B cell (primary cell): ENCODE data around the gene ITGA7. TPM values are rescaled to one million over a fixed set of nuclear protein-coding genes. Genes with fewer than 3 reads are reported as not detected.

ENCODE experiments used
- ATAC-seq: fragments of 200-7000 bp; cut with Tn5 transposase; one replicate; pipeline ENCODE4 v1.10.0; 2021; ENCODE audit warnings: low read depth, mild to moderate bottlenecking, moderate number of reproducible peaks, moderate library complexity
- CTCF ChIA-PET: fragments of 350-600 bp; sonication (Branson Sonifier 250); formaldehyde crosslinking; loops from one replicate; lab custom pipeline; 2021; ENCODE audit warnings: antibody characterized with exemption, inconsistent platforms; lab: Charles Lee
- POLR2A ChIA-PET: fragments of 350-600 bp; sonication (Branson Sonifier 250); formaldehyde crosslinking; loops from one replicate; lab custom pipeline; 2021; ENCODE audit warnings: antibody characterized with exemption; lab: Charles Lee
- DNase-seq: peaks from one replicate; pipeline ENCODE4 v3.0.0; 2013
- H2AFZ ChIP-seq: 2 replicates; pipeline ENCODE4 v1.6.1; 2012; ENCODE audit warnings: mild to moderate bottlenecking, low read depth, low read length; ENCODE audit not compliant: insufficient read depth, poor library complexity, severe bottlenecking
- H3K27ac ChIP-seq, 2 donors: 1 replicate in 1 of 2; 2 replicates in 1 of 2; pipeline ENCODE4 v1.5.1; 2012 to 2013; ENCODE audit warnings: low read length in 2 of 2, mild to moderate bottlenecking in 2 of 2, moderate library complexity in 1 of 2
- H3K27me3 ChIP-seq, 4 experiments: fragments of 200-600 bp in 1 of 4; sonication (generic) in 1 of 4; replicated peaks in 1 of 4; 1 replicate in 2 of 4; 2 replicates in 2 of 4; pipeline versions ENCODE4 v1.6.1 to v1.7.0; 2013 to 2016; ENCODE audit warnings: low read length in 3 of 4, mild to moderate bottlenecking in 2 of 4, mixed read lengths in 1 of 4, moderate library complexity in 1 of 4; ENCODE audit not compliant: insufficient read depth in 4 of 4, control insufficient read depth in 3 of 4; ENCODE audit errors: control extremely low read depth in 1 of 4
- H3K36me3 ChIP-seq, 2 experiments: replicated peaks in 1 of 2; 1 replicate in 1 of 2; 2 replicates in 1 of 2; pipeline versions ENCODE4 v1.6.1 to v1.7.1; 2013; ENCODE audit warnings: low read length in 1 of 2; ENCODE audit not compliant: insufficient read depth in 2 of 2, control insufficient read depth in 1 of 2; ENCODE audit errors: control extremely low read depth in 1 of 2, extremely low read depth in 1 of 2
- H3K4me1 ChIP-seq, 2 donors: fragments of 200-600 bp in 1 of 2; sonication (generic) in 1 of 2; 1 replicate in 1 of 2; 2 replicates in 1 of 2; pipeline versions ENCODE4 v1.5.1 to v1.6.1; 2013 to 2017; ENCODE audit warnings: low read length in 2 of 2; ENCODE audit not compliant: control insufficient read depth in 2 of 2, insufficient read depth in 2 of 2
- H3K4me2 ChIP-seq: replicated peaks from 2 replicates; pipeline ENCODE3; 2012; ENCODE audit warnings: mild to moderate bottlenecking, low read depth, low read length; ENCODE audit not compliant: poor library complexity, severe bottlenecking
- H3K4me3 ChIP-seq, 5 experiments: fragments of 200-600 bp in 1 of 5; sonication (generic) in 1 of 5; 1 replicate in 3 of 5; 2 replicates in 2 of 5; pipeline versions ENCODE4 v1.5.1 to v1.7.0; 2011 to 2016; ENCODE audit warnings: low read length in 4 of 5, mild to moderate bottlenecking in 4 of 5, low read depth in 2 of 5, control low read depth in 1 of 5, moderate library complexity in 1 of 5; ENCODE audit not compliant: insufficient read depth in 1 of 5; ENCODE audit errors: control extremely low read depth in 1 of 5, extremely low read depth in 1 of 5
- H3K79me2 ChIP-seq: fragments of 200-600 bp; sonication (generic); one replicate; pipeline ENCODE4 v1.6.0; 2016; ENCODE audit warnings: low read length; ENCODE audit not compliant: control insufficient read depth, insufficient read depth
- H3K9ac ChIP-seq: fragments of 200-600 bp; sonication (generic); 2 replicates; pipeline ENCODE4 v1.6.1; 2017; ENCODE audit warnings: mild to moderate bottlenecking, low read length, moderate library complexity
- H3K9me3 ChIP-seq, 3 donors: one replicate each; pipeline versions ENCODE4 v1.6.1 to v1.7.1; 2013; ENCODE audit warnings: low read length in 2 of 3; ENCODE audit not compliant: control insufficient read depth in 2 of 3, insufficient read depth in 1 of 3; ENCODE audit errors: control extremely low read depth in 1 of 3
- H4K20me1 ChIP-seq: 2 replicates; pipeline ENCODE4 v1.6.0; 2012; ENCODE audit warnings: mild to moderate bottlenecking, low read length; ENCODE audit not compliant: insufficient read depth, control insufficient read depth, poor library complexity, severe bottlenecking
- H3K27ac Mint-ChIP-seq: one replicate; pipeline ENCODE4 v1.8.0; 2021; ENCODE audit warnings: mixed read lengths
- H3K27me3 Mint-ChIP-seq: one replicate; pipeline ENCODE4 v1.8.0; 2021; ENCODE audit warnings: mixed read lengths
- H3K4me1 Mint-ChIP-seq: one replicate; pipeline ENCODE4 v1.8.0; 2021; ENCODE audit warnings: mixed read lengths
- H3K4me3 Mint-ChIP-seq: one replicate; pipeline ENCODE4 v1.8.0; 2021; ENCODE audit warnings: mixed read lengths
- H3K9me3 Mint-ChIP-seq: one replicate; pipeline ENCODE4 v1.8.0; 2022; ENCODE audit warnings: mixed read lengths; ENCODE audit not compliant: insufficient read depth
- CTCF ChIP-seq: fragments of 200-600 bp; IDR thresholded peaks from one replicate; pipeline ENCODE4 v1.8.0; 2022; ENCODE audit warnings: antibody characterized with exemption, mild to moderate bottlenecking
- EZH2 ChIP-seq: IDR thresholded peaks from 2 replicates; pipeline ENCODE4 v1.6.1; 2012; ENCODE audit warnings: borderline replicate concordance, low read depth, mild to moderate bottlenecking, moderate library complexity, low read length; ENCODE audit not compliant: insufficient read depth, poor library complexity, severe bottlenecking
- WGBS: methylation state at CpG from one replicate; pipeline ENCODE4 v1.1.5; 2013; ENCODE audit warnings: missing lambda C conversion rate; ENCODE audit not compliant: insufficient coverage; 5-methylcytosine and 5-hydroxymethylcytosine counted together
- intact Hi-C: fragments of 100-400 bp; cut with micrococcal nuclease; formaldehyde crosslinking; loops from one replicate; pipeline ENCODE4 v1.10.0; 2022
- polyA plus RNA-seq: library from polyadenylated mRNA; depleted of rRNA; stranded (reverse); fragments of >200 nt; gene quantifications from 2 replicates; pipeline ENCODE4 v1.2.3, GENCODE V29; 2012
- total RNA-seq, 2 donors: library from RNA; stranded (reverse); fragments of 120-200 nt in 1 of 2; gene quantifications; 1 replicate in 1 of 2; 2 replicates in 1 of 2; pipeline versions ENCODE4 v1.2.3 to v1.2.4, GENCODE V29; 2013 to 2022

ITGA7 gene
- total and polyA plus RNA-seq, 2 donors (not counting 1 experiment from before 2014, with no cell fraction given) = 2.4 to 3.3 TPM

DNA sequence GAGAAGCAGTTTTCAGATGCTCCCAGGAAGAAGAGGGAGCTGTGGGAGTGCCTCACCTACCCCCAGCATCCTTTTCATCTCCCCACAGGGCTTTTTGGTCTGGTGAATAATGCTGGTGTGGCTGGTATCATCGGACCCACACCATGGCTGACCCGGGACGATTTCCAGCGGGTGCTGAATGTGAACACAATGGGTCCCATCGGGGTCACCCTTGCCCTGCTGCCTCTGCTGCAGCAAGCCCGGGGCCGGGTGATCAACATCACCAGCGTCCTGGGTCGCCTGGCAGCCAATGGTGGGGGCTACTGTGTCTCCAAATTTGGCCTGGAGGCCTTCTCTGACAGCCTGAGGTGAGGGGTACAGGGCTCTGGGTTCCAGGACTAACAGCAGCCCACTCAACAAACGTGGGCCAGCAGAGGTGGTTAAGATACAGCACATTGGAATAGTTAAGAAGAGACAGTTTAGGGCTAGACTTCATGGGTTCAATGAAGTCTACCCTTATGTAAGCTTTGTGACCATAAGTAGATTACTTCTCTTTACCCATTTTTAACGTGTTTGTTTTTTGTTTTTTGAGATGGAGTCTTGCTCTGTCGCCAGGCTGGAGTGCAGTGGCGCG, 14.0 kb upstream of the ITGA7 start:
- WGBS = 94% methylated on average over 9 of the region's 14 CpGs
- Mint-ChIP-seq H3K27me3 (no peaks in the 10 kb centered on the region), H3K4me3 (no peak overlapping the region), H3K27ac (no peak overlapping the region), H3K4me1 (peaks cover 43% of the 10 kb centered on the region), H3K9me3 (no peaks in the 10 kb centered on the region)
- H4K20me1 ChIP-seq = peaks cover 20% of the 10 kb centered on the region
- no peak overlapping the region for H3K4me2 ChIP-seq
- H3K9ac ChIP-seq = no peak overlapping the region
- H3K4me3 ChIP-seq = no peak overlapping the region
- no peak overlapping the region for H3K27ac ChIP-seq
- no peak for ATAC-seq
- H3K4me1 ChIP-seq = peaks cover 13 to 32% of the 10 kb centered on the region in 2 donors
- ChIA-PET POLR2A (interaction anchor here (0.8 kb wide), 1 partner anchor 162 kb away, joined by 7 read pairs; no protein-coding TSS in a partner anchor), CTCF (interaction anchor here (0.6 to 11.0 kb wide), 7 partner anchors 14 to 330 kb away, joined by 3 to 147 read pairs (median 4); no protein-coding TSS in a partner anchor)
- intact Hi-C loops = no loop called here
- no peak for TF ChIP-seq CTCF
- no peak for TF ChIP-seq EZH2
- no peak for DNase-seq
- no peaks in the 10 kb centered on the region for H3K9me3 ChIP-seq
- H3K36me3 ChIP-seq = peaks cover 0 to 35% of the 10 kb centered on the region in 2 experiments
- no peak overlapping the region for H2AFZ ChIP-seq
- H3K79me2 ChIP-seq = peaks cover 21% of the 10 kb centered on the region
- no peaks in the 10 kb centered on the region for H3K27me3 ChIP-seq

DNA sequence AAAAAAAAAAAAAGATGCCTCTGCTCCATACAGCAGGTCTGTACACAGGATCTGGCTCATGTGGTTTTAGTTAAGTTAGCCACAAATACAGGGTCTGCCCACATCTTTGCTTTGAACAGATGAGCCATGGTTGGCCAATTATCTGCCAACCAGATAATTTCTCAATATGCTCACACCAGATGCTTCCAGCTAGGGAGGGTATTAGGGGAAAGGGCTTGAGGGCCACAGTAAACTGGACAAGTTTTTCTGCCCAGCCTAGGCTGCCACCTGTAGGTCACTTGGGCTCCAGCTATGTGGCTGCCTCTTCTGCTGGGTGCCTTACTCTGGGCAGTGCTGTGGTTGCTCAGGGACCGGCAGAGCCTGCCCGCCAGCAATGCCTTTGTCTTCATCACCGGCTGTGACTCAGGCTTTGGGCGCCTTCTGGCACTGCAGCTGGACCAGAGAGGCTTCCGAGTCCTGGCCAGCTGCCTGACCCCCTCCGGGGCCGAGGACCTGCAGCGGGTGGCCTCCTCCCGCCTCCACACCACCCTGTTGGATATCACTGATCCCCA, 13.3 kb upstream of the ITGA7 start:
- POLR2A ChIA-PET = interaction anchor here (0.8 kb wide), 1 partner anchor 163 kb away, joined by 7 read pairs; no protein-coding TSS in a partner anchor
- ATAC-seq = no peak
- CTCF ChIA-PET = interaction anchor here (0.7 to 11.0 kb wide), 8 partner anchors 8 to 74 kb away, joined by 3 to 147 read pairs (median 4); partner anchors contain the start of gene CD63
- H3K27ac ChIP-seq = no peak overlapping the region
- Mint-ChIP-seq H3K9me3 (no peaks in the 10 kb centered on the region), H3K27me3 (no peaks in the 10 kb centered on the region), H3K4me3 (no peak overlapping the region), H3K27ac (no peak overlapping the region), H3K4me1 (peaks cover 43% of the 10 kb centered on the region)
- peaks cover 23% of the 10 kb centered on the region for H4K20me1 ChIP-seq
- H2AFZ ChIP-seq = no peak overlapping the region
- WGBS = 99% methylated on average over 7 of the region's 9 CpGs
- no peaks in the 10 kb centered on the region for H3K9me3 ChIP-seq
- peaks cover 0 to 35% of the 10 kb centered on the region in 2 experiments for H3K36me3 ChIP-seq
- H3K9ac ChIP-seq = no peak overlapping the region
- H3K4me2 ChIP-seq = no peak overlapping the region
- H3K79me2 ChIP-seq = peaks cover 25% of the 10 kb centered on the region
- peaks cover 14 to 36% of the 10 kb centered on the region in 2 donors for H3K4me1 ChIP-seq
- TF ChIP-seq EZH2 (no peak), CTCF (no peak)
- intact Hi-C loops = no loop called here
- no peaks in the 10 kb centered on the region for H3K27me3 ChIP-seq
- DNase-seq = no peak
- H3K4me3 ChIP-seq = no peak overlapping the region
